GM19099 (cell line): ENCODE results near the gene ATG4C.

ENCODE experiments used
- POLR2A ChIP-seq: IDR thresholded peaks from 3 replicates; pipeline ENCODE4 v1.6.1; 2011; ENCODE audit warnings: low read depth; ENCODE audit not compliant: insufficient read length; ENCODE audit errors: extremely low read depth

Gene ATG4C, protein sequence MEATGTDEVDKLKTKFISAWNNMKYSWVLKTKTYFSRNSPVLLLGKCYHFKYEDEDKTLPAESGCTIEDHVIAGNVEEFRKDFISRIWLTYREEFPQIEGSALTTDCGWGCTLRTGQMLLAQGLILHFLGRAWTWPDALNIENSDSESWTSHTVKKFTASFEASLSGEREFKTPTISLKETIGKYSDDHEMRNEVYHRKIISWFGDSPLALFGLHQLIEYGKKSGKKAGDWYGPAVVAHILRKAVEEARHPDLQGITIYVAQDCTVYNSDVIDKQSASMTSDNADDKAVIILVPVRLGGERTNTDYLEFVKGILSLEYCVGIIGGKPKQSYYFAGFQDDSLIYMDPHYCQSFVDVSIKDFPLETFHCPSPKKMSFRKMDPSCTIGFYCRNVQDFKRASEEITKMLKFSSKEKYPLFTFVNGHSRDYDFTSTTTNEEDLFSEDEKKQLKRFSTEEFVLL

DNA sequence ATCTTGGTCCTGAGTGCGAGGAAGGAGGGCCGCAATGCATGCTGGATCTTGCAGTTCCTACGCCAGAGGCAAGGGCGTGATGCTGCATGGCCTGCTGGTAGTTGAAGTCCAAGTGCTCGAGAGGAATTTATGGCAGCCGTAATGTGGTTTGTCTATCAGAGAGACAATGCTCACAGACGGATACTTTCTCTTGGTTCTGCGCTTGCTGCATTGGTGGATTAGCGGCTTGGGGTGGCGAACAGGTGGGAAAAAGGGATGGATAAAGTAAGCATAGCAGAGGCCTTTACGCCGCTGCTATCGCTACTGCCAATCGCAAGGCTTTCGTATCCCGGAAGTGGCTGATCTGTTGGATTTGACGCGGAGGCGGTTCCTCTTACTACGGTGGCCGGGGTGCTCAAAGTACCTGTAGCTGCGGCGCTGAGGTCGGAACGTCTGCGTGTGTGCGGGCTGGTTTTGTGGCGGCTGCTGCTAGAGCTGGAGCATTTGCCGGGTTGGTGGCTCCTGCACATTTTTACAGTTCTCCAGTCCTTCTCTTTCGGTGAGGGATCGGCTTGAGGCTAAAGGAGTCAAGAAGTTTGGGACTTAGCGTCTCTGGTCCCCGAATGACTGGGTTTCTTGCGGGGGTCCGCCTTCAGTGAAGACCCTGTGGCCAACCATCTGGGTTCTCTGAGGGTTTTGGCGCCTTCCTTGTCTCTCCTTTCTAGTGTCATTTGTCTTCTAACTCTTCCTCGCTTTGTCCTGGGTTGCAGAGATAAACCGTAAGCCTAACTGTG is at the start of gene ATG4C:
Gene ATG4C, plus strand, starts transcription at position 397 of the 773 bp plus-strand sequence. CDS start 19,655 bp downstream, outside the sequence.
- peak; percentile 90 for TF ChIP-seq POLR2A

DNA sequence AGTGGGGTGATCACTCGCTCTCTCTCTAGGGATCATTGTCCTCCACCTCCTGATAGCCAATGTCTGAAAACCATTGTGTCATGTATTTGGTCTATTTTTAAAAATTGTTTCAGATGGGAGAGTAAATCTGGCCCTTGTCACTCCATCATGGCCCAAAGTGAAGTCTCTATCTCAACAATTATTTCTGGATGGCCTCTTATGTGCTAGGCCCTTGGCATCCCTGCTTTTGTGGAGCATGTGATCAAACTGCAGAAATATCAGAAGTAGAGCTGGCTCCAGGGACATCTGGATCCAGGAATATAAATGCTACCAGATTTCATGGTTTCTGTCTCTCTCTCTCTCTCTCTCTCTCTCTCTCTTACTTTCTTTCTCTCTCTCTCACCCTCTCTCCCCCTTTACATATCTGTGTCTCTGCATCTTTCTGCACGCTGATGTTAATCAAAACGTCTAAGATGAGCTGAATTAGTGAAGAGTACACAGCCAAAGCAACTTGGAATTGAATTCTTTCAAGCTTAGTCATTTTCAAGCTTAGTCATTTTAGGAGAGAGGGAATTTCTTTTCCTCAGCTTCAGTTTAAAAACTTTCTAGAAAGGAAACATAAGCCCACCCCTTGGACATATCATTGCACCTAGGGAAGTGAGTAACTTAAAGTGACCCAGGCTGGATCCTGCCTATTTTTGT is 48.3 kb upstream of the ATG4C start:
- TF ChIP-seq POLR2A = no peak

- TF ChIP-seq POLR2A = no peak
These were observed 39.0 kb upstream of the ATG4C start for GRCh38 chr1:62744611-62745577.

GRCh38 chr1:62746086-62746808 is 37.7 kb upstream of the ATG4C start:
- TF ChIP-seq POLR2A = no peak

- TF ChIP-seq POLR2A = no peak
These were observed 37.2 kb upstream of the ATG4C start for GRCh38 chr1:62746809-62747138.

DNA sequence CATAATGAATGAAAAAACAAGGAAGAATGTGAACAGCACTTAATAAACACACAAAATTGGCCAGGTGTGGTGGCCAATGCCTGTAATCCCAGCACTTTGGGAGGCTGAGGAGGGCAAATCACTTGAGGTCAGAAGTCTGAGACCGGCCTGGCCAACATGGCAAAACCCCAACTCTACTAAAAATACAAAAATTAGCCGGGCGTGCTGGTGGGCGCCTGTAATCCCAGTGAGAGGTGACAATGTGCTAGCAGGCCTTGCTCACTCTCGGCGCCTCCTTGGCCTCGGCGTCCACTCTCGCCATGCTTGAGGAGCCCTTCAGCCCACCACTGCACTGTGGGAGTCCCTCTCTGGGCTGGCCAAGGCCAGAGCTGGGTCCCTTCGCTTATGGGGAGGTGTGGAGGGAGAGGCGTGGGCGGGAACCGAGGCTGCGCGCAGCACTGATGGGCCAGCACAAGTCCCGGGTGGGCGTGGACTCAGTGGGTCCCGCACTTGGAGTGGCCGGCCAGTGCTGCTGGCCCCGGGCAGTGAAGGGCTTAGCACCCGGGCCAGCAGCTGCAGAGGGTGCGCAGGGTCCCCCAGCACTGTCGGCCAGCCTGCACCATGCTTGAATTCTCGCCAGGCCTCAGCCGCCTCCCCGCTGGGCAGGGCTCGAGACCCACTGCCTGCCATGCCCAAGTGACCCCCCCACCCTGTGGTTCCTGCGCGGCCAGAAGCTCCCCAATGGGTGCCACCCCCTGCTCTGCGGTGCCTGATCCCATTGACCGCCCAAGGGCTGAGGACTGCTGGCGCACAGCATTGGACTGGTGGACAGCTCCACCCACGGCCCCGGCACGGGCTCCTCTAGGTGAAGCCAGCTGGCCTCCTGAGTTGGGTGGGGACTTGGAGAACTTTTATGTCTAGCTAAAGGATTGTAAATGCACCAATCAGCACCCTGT is 30.6 kb upstream of the ATG4C start:
- no peak for TF ChIP-seq POLR2A

- no peak for TF ChIP-seq POLR2A
These were observed 18.0 kb upstream of the ATG4C start for GRCh38 chr1:62765981-62766380.

DNA sequence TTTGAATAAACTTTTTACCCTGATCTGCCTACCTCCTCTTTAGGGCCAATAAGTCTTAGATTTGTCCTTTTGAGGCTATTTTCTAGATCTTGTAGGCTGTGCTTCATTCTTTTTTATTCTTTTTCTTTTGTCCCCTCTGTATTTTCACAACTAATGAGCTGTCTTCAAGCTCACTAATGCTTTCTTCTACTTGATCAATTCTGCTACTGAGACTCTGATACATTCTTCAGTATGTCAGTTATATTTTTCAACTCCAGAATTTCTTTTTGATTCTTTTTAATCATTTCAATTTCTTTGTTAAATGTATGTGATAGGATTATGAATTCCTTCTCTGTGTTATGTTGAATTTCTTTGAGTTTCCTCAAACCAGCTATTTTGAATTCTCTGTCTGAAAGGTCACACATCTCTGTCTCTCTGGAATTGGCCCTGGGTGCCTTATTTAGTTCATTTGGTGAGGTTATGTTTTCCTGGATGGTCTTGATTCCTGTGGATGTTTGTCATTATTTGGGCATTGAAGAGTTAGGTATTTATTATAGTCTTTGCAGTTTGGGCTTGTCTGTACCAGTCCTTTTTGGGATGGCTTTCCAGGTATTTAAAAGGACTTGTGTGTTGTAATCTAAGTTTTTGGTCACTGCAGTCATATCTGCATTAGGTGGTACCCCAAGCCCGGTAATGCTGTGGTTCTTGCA is 11.2 kb upstream of the ATG4C start:
- no peak for TF ChIP-seq POLR2A

- TF ChIP-seq POLR2A = no peak
These were observed 9.9 kb upstream of the ATG4C start for GRCh38 chr1:62774006-62774405.

- TF ChIP-seq POLR2A = no peak
These were observed 8.8 kb upstream of the ATG4C start for GRCh38 chr1:62774971-62775595.

- no peak for TF ChIP-seq POLR2A
These were observed 5.7 kb upstream of the ATG4C start for GRCh38 chr1:62778208-62778607.
